Astrocyte (in vitro differentiated cells and primary cell): Measurements from ENCODE around the gene BCAN. TPM values are rescaled to one million over a fixed set of nuclear protein-coding genes. Genes with fewer than 3 reads are reported as not detected.

Source experiments
- DNase-seq: peaks from one replicate; pipeline ENCODE4 v3.0.0-alpha.2; 2010; ENCODE audit warnings: low read depth
- FAIRE-seq: peaks from 2 replicates; lab custom pipeline; 2011; peaks lifted over from hg19 to GRCh38; lab: Jason Lieb, UNC
- H2AFZ ChIP-seq: 2 replicates; pipeline ENCODE4 v1.6.0; 2012; ENCODE audit warnings: low read depth, low read length, inconsistent platforms
- H3K27ac ChIP-seq: 2 replicates; pipeline ENCODE4 v1.5.1; 2011; ENCODE audit warnings: low read depth, low read length, inconsistent platforms
- H3K27me3 ChIP-seq: 2 replicates; pipeline ENCODE4 v1.6.0; 2011; ENCODE audit warnings: low read length, inconsistent platforms; ENCODE audit not compliant: insufficient read depth
- H3K36me3 ChIP-seq: 2 replicates; pipeline ENCODE4 v1.5.1; 2011; ENCODE audit warnings: low read length, inconsistent platforms; ENCODE audit not compliant: insufficient read depth
- H3K4me1 ChIP-seq: 2 replicates; pipeline ENCODE4 v1.5.1; 2011; ENCODE audit warnings: low read length, inconsistent platforms; ENCODE audit not compliant: insufficient read depth
- H3K4me2 ChIP-seq: 2 replicates; pipeline ENCODE4 v1.6.0; 2012; ENCODE audit warnings: low read length, inconsistent platforms
- H3K4me3 ChIP-seq: 2 replicates; pipeline ENCODE4 v1.5.1; 2011; ENCODE audit warnings: low read depth, mild to moderate bottlenecking, low read length, inconsistent platforms; ENCODE audit not compliant: insufficient read depth
- H3K79me2 ChIP-seq: 2 replicates; pipeline ENCODE4 v1.6.0; 2012; ENCODE audit warnings: mild to moderate bottlenecking, low read length, inconsistent platforms; ENCODE audit not compliant: insufficient read depth
- H3K9ac ChIP-seq: 2 replicates; pipeline ENCODE4 v1.6.0; 2012; ENCODE audit warnings: mild to moderate bottlenecking, low read length, inconsistent platforms
- H3K9me3 ChIP-seq: 2 replicates; pipeline ENCODE4 v1.5.1; 2012; ENCODE audit warnings: low read depth, mild to moderate bottlenecking, low read length, inconsistent platforms; ENCODE audit not compliant: insufficient read depth
- H4K20me1 ChIP-seq: 2 replicates; pipeline ENCODE4 v1.6.0; 2012; ENCODE audit warnings: low read length, inconsistent platforms; ENCODE audit not compliant: insufficient read depth
- H3K27ac Mint-ChIP-seq: one replicate; pipeline ENCODE4 v1.8.0; 2021; ENCODE audit warnings: mild to moderate bottlenecking, mixed read lengths; ENCODE audit not compliant: unreplicated experiment
- H3K27me3 Mint-ChIP-seq: one replicate; pipeline ENCODE4 v1.8.0; 2021; ENCODE audit warnings: low read depth, mixed read lengths; ENCODE audit not compliant: unreplicated experiment
- H3K36me3 Mint-ChIP-seq: one replicate; pipeline ENCODE4 v1.8.0; 2021; ENCODE audit warnings: low read depth, mixed read lengths; ENCODE audit not compliant: unreplicated experiment
- H3K4me1 Mint-ChIP-seq: one replicate; pipeline ENCODE4 v1.8.0; 2021; ENCODE audit warnings: low read depth, mixed read lengths; ENCODE audit not compliant: unreplicated experiment
- H3K4me3 Mint-ChIP-seq: one replicate; pipeline ENCODE4 v1.8.0; 2021; ENCODE audit warnings: mild to moderate bottlenecking, moderate library complexity, mixed read lengths; ENCODE audit not compliant: unreplicated experiment
- H3K9me3 Mint-ChIP-seq: one replicate; pipeline ENCODE4 v1.8.0; 2021; ENCODE audit warnings: mild to moderate bottlenecking, mixed read lengths; ENCODE audit not compliant: unreplicated experiment
- CTCF ChIP-seq: IDR thresholded peaks from 2 replicates; pipeline ENCODE4 v1.5.1; 2011; ENCODE audit warnings: low read depth, mild to moderate bottlenecking, inconsistent platforms, low read length, moderate library complexity; ENCODE audit not compliant: insufficient read depth
- EZH2 ChIP-seq: IDR thresholded peaks from 2 replicates; pipeline ENCODE4 v1.6.1; 2012; ENCODE audit warnings: mild to moderate bottlenecking, low read length, inconsistent platforms; ENCODE audit not compliant: insufficient read depth
- total RNA-seq: library from RNA; stranded (reverse); gene quantifications from 2 replicates; pipeline ENCODE4 v1.2.1, GENCODE V29; 2021

BCAN gene
- total RNA-seq, 1 donor from 2014 or later = 0.41 TPM

DNA sequence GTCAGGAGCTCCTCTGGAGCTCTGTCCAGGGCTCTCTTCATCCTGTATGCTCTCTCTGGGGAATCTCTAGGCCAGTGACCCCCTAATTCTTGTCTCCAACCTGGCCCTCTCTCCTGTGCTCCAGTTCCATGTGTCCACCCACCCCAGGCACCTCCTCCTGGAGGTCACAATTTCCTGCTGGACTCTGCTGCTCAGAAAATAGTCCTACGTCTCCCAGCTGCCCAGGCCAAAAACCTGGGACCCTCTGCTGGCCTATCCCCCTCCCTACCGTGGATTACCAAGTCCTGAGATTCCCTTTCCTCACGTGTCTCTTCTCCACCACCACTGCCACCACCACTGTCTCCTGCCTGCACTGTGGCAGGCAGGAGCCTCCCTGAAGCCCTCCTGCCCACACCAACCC, 23.6 kb downstream of the BCAN start:
- H3K27me3 Mint-ChIP-seq = no peaks in the 10 kb centered on the region
- peak overlapping the region; percentile 16 for H3K4me3 Mint-ChIP-seq
- H3K9me3 Mint-ChIP-seq = no peaks in the 10 kb centered on the region
- FAIRE-seq (no peak), DNase-seq (no peak)
- peaks cover 81% of the 10 kb centered on the region for H3K4me1 Mint-ChIP-seq
- Histone ChIP-seq H2AFZ (no peak overlapping the region), H3K36me3 (no peaks in the 10 kb centered on the region), H3K4me1 (peaks cover 59% of the 10 kb centered on the region), H3K27me3 (no peaks in the 10 kb centered on the region), H3K27ac (no peak overlapping the region), H4K20me1 (no peaks in the 10 kb centered on the region), H3K79me2 (no peaks in the 10 kb centered on the region), H3K4me2 (peak overlapping the region; percentile 68), H3K4me3 (no peak overlapping the region), H3K9me3 (no peaks in the 10 kb centered on the region), H3K9ac (no peak overlapping the region)
- TF ChIP-seq EZH2 (no peak), CTCF (no peak)
- peaks cover 1% of the 10 kb centered on the region for H3K36me3 Mint-ChIP-seq
- H3K27ac Mint-ChIP-seq = peak overlapping the region; percentile 88

GRCh38 chr1:156666862-156667609, 25.1 kb downstream of the BCAN start:
- Histone ChIP-seq H3K4me2 (no peak overlapping the region), H3K9me3 (no peaks in the 10 kb centered on the region), H3K27me3 (no peaks in the 10 kb centered on the region), H3K36me3 (peaks cover 10% of the 10 kb centered on the region), H4K20me1 (peaks cover 2% of the 10 kb centered on the region), H2AFZ (no peak overlapping the region), H3K4me1 (peaks cover 44% of the 10 kb centered on the region), H3K4me3 (no peak overlapping the region), H3K9ac (no peak overlapping the region), H3K27ac (peak overlapping the region; percentile 1), H3K79me2 (no peaks in the 10 kb centered on the region)
- Mint-ChIP-seq H3K27me3 (no peaks in the 10 kb centered on the region), H3K36me3 (peaks cover 13% of the 10 kb centered on the region), H3K27ac (peak overlapping the region; percentile 88), H3K4me3 (no peak overlapping the region), H3K9me3 (no peaks in the 10 kb centered on the region), H3K4me1 (peaks cover 76% of the 10 kb centered on the region)
- no peak for TF ChIP-seq EZH2
- TF ChIP-seq CTCF = no peak
- DNase-seq (no peak), FAIRE-seq (no peak)

DNA sequence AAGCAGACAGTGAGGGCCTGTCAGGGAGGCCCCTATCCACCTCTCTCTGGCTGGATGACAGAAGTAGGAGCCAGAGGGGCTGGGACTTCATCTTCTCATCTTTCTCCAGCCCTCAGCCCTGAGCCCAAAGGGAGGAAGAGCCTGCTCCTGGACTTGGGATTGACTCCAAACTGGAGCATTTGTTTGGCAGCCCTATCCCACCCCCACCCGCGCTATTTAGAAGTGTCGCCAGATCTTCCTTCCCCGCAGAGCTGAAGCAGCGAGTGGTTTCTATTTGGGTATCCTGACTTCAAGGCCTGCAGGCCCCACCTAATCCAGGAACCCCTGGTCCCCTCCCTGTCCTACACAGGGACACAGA, 25.7 kb downstream of the BCAN start:
- no peaks in the 10 kb centered on the region for H3K27me3 Mint-ChIP-seq
- Histone ChIP-seq H4K20me1 (peaks cover 8% of the 10 kb centered on the region), H3K27me3 (no peaks in the 10 kb centered on the region), H2AFZ (peak overlapping the region; percentile 9), H3K4me2 (no peak overlapping the region), H3K9ac (no peak overlapping the region), H3K4me1 (peaks cover 39% of the 10 kb centered on the region), H3K36me3 (peaks cover 15% of the 10 kb centered on the region), H3K4me3 (no peak overlapping the region), H3K9me3 (no peaks in the 10 kb centered on the region), H3K27ac (peak overlapping the region; percentile 1), H3K79me2 (no peaks in the 10 kb centered on the region)
- H3K4me3 Mint-ChIP-seq = no peak overlapping the region
- DNase-seq = no peak
- no peak for FAIRE-seq
- H3K4me1 Mint-ChIP-seq = peaks cover 75% of the 10 kb centered on the region
- no peak for TF ChIP-seq CTCF
- TF ChIP-seq EZH2 = no peak
- no peaks in the 10 kb centered on the region for H3K9me3 Mint-ChIP-seq
- H3K27ac Mint-ChIP-seq = peak overlapping the region; percentile 66
- H3K36me3 Mint-ChIP-seq = peaks cover 18% of the 10 kb centered on the region
